Stimulated activated CD4-positive, alpha-beta T cell treated with anti-CD3 and anti-CD28 coated beads, TNF-alpha, amount 100 ng/mL, for 4 hours (primary cell): Measurements from ENCODE around the gene UBTD2.
A peak's percentile ranks its signal among the peaks of the same experiment; 100 is the strongest.
"Not testable (repeated sequence)": the region's sequence is repeated elsewhere in the genome, so short reads cannot be mapped to it uniquely, and the experiment has no call there.

Experiments used
- DNase-seq, 3 experiments: peaks; one replicate each; pipeline ENCODE4 v3.0.0-alpha.2; 2020; ENCODE audit warnings: low read depth in 3 of 3

UBTD2 gene, protein sequence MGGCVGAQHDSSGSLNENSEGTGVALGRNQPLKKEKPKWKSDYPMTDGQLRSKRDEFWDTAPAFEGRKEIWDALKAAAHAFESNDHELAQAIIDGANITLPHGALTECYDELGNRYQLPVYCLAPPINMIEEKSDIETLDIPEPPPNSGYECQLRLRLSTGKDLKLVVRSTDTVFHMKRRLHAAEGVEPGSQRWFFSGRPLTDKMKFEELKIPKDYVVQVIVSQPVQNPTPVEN

DNA sequence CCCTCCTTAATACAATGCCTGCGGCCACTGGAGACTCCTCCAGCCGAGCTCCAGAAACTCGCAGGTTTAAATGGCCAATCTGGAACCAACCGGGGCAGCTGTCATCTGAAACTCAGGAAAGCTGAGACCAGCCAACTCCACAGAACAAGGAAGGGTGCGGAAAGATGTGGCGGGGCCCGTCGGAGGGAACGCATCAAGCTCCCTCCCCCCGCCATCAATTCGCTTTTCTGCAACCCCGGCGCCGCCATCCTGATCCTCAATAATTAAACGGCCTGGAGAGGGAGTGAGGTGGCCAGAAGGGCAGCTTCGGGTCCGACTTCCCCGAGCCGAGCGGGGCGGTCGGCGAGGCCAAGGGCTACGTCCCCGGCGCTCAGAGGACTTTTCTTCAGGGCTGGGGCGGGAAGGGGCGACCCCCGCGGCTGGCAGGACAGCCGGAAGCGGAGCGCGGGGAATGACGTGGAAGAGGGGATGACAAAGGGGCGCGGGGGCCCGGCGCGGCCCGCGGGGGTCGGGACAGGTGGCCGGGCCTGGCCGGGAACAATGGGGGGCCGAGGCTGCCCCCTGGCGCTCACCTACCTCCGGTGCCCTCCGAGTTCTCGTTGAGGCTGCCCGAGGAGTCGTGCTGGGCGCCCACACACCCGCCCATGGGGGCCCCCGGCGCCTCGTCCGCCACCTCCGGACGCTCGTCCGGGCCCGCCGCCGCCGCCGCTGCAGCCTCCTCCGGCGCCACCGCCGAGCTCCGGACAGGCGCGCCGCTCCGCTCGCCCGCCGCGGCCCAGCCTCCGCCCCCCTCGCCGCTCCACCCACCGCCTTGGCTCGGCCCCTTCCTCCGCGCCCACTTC is at the start of gene UBTD2:
Gene UBTD2 (minus strand): TSS at position 745 of the 842 bp plus-strand sequence. CDS start 99 bp downstream, at position 646.
- peak; percentile 49 to 70 (median 57) for DNase-seq

DNA sequence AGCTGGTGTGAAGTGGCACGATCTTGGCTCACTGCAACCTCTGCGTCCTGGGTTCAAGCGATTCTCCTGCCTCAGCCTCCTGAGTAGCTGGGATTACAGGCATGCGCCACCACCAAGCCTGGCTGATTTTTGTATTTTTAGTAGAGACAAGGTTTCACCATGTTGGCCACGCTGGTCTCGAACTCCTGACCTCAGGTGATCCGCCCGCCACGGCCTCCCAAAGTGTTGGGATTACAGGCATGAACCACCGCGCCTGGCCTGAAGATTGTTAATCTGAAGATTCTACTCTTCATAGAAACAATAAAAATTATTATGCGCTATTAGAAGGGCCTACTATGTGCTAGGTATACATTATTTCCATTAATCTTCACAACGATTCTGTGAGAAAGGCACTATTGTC is 43.3 kb upstream of the UBTD2 start:
- not testable (repeated sequence) for DNase-seq

DNA sequence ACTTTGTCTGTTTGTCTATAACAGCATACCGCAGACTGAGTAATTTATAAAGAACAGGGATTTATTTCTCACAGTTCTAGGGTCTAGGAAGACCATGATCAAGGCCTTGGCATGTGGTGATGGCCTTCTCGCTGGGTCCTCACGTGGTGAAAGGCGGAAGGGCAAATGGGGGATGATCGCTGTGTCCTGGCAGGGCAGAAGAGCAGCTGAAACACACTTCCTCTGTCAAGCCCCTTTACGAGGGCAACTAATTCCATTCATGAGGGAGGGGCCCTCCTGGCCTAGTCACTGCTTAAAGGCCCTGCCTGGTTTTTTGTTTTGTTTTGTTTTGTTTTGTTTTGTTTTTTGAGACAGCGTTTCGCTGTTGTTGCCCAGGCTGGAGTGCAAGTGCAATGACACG is 41.9 kb upstream of the UBTD2 start:
- no peak for DNase-seq

DNA sequence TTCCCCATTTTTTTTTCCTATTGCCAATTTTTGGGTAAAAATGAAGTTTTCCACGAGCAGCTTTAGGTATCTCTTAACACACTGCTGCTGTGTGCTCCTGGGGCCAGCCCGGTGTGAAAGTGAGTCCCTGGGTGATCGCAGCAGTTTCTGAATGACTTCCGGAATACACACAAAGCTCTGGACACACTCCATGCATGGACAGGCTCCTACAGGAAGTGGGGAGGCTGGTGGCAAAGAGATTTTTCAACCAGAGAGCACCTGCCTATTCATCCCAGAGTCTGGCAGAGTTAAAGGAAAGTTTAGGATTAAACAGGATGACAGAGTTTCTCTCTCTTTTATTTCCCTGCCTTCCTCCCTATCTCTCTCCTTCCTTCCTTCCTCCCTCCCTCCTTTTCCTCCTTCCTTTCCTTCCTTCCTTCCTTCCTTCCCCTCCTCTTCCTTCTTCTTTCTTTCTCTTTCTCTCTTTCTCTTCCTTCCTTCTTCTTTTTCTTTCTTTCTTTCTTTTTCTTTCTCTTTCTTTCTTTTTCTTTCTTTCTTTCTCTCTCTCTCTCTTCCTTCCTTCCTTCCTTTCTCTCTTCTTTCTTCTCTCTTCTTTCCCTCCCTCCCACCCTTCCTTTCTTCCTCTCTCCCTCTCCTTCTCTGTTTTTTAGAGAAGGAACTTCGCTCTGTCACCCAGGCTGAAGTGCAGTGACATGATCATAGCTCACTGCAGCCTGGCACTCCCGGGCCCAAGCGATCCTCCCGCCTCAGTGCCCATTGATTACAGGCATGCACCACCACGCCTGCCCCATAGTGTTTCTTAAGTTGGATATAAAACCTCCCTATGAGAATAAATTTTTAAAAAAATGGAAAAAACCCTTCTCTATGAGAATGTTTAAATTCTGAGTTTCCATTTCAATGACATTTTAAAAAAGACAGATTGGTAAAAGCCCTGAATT is 38.7 kb upstream of the UBTD2 start:
- no peak for DNase-seq

DNA sequence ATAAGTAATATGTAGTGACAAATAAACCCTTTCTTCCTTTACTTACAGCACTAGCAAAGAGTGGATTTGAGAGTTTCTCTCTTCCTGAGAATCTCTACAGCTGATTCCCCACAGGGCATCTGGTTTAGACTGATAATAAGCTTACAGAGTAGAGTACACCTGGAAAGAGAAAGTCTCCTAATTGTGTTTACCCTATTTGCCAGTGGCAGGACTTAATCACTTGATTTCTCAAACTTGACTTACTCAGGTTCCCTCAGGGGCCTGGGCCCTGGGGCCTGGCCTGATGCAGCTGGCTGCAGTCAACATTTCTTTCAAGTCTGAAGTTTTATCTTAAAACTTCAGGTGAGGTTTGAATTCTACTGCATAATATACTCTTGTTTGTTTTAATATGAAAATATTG is 38.0 kb upstream of the UBTD2 start:
- DNase-seq: no peak

DNA sequence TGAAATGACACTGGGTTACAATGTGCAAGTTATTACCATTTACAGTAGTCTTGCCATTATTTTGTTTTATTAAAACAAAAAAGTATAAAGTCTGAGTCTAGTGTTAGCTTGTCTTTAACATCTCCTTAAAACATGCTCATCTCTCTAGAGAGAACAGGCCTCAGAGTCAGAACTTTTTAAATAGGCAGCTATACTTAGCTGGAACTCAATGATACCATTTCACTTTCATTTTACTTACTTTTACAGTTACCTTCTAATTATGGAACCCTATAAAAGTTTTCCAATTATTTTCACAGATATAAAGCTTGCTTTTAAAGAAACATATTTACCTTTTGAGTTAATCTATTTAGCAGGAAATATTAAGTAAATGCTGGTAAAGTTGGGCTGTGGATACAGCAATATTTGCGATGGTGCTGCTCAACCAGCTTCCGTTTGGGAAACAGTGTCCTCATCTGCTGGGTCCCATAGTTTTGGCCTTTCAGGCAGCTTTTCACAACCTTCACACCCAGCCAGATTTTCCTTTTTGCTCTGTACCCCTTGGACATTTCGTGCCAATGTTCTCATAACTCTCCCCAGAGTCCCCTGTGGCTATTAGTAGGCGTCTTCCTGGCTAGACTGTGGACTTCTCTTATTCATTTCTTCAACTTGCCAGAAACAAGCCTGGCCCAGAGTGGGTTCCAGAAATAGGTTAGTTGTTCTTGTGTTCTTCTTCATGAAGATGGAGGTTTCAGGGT is 36.3 kb upstream of the UBTD2 start:
- no peak for DNase-seq

DNA sequence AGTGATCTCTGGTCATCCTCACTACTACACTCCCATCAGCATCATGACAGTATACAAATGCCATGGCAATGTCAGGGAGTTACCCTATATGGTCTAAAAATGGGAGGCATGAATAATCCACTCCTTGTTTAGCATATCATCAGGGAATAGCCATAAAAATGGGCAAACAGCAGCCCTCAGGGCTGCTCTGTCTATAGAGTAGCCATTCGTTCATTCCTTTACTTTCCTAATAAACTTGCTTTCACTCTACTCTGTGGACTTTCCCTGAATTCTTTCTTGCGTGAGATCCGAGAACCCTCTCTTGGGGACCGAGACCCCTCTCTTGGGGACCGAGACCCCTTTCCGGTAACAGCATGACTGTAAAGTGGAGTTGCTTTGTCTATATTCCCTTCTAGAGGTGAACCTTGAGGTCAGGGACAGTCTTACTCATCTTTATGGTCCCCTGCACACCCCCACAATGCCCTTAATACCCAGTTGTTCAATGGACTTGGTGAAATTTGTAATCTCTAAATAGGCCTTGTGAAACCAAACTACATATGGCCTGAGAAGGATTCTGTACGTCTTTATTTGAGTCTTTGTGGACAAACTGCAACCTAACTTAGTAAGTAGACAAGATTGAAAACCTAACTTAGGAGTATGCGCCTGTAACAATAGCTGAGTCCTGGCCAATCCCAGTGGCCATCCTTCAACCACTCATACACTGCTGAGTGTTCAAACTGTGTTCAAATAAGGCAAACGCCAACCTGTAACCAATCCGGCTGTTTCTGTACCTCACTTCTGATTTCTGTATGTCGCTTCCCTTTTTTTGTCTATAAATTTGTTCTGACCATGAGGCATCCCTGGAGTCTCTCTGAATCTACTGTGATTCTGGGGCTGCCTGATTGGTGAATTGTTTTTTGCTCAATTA is 32.3 kb upstream of the UBTD2 start:
- no peak for DNase-seq

DNA sequence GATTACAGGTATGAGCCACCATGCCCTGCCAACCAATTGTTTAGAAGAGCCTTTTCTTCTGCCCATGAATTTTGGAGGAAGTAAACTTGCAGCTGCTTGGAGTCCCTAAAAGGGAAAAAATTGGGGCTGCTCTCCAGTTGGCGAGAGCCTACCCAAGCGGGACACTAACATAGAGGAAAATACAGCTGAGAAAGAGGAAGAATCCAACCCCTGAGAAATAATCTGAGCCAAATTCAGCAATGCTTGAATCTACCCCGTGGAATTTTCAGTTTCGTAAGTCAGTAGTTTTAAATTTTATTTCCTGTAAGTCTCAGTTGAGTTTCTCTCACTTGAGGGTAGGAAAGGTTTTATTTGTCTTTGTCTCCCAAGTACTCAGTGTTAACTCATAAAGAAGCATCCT is 30.4 kb upstream of the UBTD2 start:
- no peak for DNase-seq

DNA sequence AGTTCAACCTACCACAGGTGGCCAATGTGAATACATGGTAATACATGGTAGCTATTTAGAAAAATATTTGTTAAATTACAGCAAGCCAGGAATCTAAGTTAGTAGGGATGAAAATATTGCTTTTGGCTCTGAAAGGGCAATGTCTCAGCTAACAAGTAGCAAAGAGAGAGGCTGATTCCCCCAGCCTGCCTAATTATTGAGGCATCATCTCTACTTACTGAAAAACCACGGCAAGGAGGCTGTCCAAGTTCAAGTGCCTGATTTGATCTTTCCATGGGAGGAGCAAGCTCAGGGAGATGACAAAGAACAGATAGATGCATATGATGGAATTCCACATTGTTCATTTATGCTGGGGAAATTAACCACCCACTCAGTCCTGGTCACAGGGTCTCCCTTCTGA is 28.7 kb upstream of the UBTD2 start:
- DNase-seq: no peak

DNA sequence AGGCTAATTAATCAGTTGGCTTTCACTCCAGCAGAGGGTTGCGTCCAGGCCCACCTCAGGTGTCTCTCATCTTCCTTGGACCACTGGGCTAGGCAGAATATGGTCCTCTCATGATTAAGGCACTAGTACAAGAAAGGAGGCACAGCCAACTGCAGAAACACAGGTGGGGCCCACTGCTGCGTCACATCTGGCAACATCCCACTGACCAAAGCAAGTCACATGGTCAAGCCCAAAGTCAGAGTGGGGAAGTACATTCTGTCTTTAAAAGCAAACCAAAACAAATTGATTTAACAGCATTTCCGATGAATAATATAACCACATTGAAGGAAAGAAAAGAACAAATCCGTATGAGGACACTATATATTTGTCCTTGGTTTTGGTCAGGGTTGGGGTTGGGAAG is 28.0 kb upstream of the UBTD2 start:
- DNase-seq: no peak

DNA sequence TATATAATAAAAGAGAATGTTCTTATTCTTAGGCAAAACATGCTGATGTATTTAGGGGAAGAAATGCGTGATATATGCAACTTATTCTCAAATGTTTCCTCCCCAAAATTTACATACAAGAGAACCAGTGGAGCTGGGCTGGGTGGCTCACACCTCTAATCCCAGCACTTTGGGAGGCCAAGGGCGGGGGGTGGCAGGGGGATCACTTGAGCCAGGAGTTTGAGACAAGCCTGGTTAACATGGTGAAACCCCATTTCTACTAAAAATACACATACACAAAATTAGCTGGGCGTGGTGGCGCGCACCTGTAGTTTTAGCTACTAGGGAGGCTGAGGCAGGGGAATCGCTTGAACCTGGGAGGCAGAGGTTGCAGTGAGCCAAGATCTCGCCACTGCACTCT is 27.5 kb upstream of the UBTD2 start:
- DNase-seq: no peak

DNA sequence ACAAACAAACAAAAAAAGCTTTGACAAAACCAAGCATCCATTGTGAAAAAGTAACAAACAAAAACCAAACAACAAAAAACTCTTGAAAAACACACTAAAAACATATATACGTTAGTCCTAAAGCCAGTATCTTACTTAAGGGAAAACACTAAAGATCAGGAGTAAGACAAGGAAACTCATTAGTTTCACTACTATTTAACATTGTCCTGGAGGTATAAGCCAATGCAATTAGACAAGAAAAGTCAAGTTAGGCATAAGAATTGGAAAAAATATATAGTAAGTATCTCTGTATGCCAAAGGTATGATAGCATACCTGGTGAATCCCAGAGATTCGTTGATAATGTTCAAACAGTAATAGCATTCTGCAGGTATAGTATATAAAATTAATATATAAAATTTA is 21.8 kb upstream of the UBTD2 start:
- no peak for DNase-seq

DNA sequence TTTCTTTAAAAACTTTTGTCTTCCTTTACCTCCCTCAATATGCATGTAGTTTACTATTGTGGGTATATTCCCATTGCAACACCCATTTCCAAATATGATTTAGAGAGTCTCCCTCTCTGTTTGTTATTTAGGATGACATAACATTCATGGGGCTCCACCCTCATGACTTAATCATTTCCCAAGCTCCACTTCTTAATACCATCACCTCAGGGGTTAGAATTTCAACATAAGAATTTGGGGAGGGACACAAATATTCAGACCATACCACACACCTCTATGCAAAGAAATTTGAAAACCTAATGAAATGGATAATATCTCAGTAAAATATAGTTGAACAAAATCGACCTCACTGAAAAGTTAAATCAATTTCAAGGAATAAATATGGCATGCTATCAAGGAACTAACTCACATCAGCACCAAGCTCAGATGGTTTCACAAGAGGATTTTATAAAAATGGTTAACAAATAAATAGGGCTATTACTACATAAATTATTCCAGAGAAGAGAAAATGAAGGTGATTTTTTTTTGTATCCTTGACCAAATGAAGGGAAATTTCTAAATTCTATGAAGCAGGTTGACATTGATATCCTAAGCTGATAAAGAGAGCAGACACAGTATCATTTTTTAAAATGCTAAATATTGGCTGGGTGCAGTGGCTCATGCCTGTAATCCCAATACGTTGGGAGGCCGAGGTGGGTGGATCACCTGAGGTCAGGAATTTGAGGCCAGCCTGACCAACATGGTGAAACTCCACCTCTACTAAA is 20.2 kb upstream of the UBTD2 start:
- DNase-seq: no peak

DNA sequence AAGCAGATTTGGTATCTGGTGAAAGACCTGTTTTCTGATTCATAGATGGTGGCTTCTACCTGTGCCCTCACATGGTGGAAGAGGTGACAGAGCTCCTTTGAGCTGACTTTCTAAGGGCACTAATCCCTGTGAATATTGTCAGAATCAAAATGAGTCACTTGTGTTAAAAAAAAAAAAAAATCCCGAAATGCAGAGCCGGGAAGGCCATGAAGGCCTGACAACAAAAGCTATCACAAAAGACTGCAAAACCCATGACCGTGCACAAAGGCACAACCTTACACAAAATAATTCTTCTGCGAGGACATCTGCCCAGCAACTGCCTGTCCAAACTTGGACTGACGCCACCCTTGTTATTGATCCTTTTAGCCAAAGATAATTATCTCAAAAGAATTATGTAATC is 19.6 kb upstream of the UBTD2 start:
- DNase-seq: no peak

DNA sequence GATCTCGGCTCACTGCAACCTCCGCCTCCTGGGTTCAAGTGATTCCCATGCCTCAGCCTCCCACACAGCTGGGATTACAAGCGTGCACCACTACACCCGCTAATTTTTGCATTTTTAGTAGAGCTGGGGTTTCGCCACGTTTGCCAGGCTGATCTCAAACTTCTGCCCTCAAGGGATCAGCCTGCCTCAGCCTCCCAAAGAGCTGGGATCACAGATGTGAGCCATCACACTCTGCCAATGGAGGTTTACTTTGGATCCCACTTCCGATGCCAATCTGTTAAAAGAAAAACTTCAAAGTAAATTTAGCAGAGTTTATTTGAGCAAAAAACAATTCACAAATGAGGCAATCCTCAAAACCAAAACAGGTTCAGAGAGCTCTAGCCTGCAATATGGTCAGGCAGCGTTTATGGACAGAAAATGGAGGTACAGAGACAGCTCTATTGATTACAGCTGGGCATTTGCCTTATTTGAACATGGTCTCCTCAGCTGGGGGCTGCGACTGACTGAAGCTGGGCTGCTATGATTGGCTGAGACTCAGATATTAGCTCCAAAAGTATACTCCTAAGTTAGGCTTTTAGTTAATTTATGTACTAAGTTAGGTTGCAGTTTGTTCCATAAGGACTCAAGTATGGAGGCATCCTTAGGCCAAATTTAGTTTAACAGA is 18.6 kb upstream of the UBTD2 start:
- DNase-seq: no peak

DNA sequence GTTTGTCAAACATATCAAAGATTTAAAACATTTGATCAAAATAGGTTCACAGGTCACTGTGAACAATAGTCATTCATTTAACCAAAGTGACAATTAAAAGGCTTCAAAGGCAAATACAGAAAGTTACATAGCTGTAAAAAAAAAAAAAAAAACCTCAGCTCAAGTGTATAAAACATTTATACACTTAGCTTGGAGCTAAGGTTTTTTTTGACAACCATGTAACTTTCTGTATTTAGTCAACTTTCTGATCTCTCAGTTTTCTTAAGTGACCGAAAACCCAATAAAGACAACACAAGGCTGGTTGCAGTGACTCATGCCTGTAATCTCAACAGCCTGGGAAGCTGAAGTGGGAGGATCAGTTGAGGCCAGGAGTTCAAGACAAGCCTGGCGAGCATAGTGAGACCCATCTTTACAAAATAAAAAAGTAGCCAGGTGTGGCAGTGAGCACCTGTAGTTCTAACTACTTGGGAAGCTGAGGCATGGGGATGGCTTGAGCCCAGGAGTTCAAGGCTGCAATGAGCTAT is 16.4 kb upstream of the UBTD2 start:
- no peak for DNase-seq

DNA sequence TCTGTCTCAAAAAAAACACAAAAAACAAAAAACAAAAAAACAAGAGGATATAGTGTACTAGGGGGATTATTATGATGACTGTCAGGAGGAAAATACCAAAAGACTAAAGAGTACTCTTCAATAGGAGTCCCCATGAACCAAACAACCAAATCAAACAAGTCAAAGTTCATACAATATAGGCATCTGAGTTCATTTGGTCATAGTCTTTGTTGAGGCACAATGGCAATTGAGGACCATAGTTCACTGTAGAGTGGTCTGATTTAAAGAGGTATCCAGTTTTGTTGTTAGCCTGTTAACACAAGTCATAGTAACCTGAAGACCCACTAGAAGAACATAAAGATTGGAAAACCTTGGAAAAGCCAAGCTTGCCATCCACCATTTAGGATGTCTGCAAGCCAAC is 11.3 kb upstream of the UBTD2 start:
- DNase-seq: no peak

DNA sequence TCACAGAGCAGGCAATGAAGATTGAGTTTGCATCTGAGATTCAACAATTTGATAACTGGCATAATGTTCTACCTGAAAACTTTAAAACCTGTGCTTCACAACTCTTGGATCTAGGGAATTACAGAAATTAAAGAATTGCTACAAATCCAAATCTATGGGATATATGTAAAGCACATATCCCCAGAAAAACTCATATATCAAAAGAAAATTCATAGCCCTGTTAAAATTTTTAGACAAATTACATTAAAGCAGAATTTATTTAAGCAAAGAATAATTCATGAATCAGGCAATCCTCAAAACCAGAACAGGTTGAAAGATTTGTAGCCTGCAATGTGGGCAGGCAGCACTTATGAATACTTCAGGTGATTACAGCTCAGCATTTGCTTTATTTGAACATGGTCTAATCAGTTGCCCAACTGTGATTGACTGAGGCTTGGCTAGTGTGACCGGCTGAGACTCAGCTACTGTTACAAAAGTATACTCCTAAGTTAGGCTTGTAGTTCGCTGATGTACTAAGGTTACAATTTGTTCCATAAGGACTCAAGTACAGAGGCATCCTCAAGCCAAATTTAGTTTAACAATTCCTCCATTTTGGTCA is 10.3 kb upstream of the UBTD2 start:
- DNase-seq: no peak
